ENCODE measurements around the gene RARG.

DNA sequence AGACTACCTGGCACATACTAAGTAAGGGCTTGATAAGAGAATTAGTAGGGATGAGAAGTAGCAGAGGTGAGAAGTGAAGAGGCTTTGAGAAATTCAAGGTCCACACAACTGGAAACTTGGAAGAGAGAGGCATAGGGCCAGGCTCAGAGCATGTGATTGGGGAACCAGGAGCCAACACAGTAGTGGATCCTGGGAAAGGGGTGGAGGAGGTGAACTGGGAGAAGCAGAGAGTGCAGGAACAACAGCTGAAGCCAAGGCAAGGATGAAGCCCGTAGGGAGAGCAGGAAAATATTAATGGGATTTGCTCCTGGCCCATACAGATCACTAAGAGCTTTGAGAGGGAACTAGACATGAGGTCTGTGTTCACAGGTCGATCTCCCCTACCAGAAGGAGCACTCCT is 23.6 kb downstream of the RARG start:
- TF ChIP-seq, protein P1, sequence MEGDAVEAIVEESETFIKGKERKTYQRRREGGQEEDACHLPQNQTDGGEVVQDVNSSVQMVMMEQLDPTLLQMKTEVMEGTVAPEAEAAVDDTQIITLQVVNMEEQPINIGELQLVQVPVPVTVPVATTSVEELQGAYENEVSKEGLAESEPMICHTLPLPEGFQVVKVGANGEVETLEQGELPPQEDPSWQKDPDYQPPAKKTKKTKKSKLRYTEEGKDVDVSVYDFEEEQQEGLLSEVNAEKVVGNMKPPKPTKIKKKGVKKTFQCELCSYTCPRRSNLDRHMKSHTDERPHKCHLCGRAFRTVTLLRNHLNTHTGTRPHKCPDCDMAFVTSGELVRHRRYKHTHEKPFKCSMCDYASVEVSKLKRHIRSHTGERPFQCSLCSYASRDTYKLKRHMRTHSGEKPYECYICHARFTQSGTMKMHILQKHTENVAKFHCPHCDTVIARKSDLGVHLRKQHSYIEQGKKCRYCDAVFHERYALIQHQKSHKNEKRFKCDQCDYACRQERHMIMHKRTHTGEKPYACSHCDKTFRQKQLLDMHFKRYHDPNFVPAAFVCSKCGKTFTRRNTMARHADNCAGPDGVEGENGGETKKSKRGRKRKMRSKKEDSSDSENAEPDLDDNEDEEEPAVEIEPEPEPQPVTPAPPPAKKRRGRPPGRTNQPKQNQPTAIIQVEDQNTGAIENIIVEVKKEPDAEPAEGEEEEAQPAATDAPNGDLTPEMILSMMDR (IDR thresholded peaks at IDR 0.05; ENCODE audit: insufficient read depth, low read depth, low read length), result no peak
- no peak for TF ChIP-seq EZH2 (IDR thresholded peaks at IDR 0.05; ENCODE audit: insufficient read depth, low read length)

Measured in astrocyte (in vitro differentiated cells and primary cell).